ENCODE data around the gene GZMM. TPM values are rescaled to one million over a fixed set of nuclear protein-coding genes. Genes with fewer than 3 reads are reported as not detected.

Gene GZMM
- total RNA-seq, 2 donors from 2014 or later, result 0.51 TPM; not detected in 1

DNA sequence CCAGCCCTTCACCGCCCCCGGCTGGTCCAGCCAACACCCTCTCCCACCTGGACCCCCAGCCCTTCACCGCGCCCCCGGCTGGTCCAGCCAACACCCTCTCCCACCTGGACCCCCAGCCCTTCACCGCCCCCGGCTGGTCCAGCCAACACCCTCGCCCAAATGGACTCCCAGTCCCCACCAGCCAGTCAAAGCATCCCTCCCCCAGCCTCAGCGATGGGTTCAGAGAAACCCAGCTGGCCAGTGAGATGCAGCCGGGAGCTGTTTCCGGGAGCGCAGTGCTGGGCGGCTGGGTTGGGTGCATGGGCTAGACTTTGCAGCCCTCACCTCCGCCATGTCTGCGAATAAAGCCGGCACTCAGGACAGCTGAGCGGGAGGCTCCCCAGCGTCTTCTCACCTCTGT is 18.8 kb upstream of the GZMM start:
- Histone ChIP-seq H3K4me1 (ENCODE audit: control insufficient read depth, insufficient read depth, low read length) (no peaks in the 10 kb centered on the region), H3K9ac (ENCODE audit: extremely low read depth, low read length, poor library complexity, severe bottlenecking) (no peak overlapping the region), H3K4me3 (ENCODE audit: low read length) (no peak overlapping the region), H3K27me3 (ENCODE audit: control insufficient read depth, insufficient read depth, low read length, poor library complexity, severe bottlenecking) (no peaks in the 10 kb centered on the region), H3K27ac (ENCODE audit: low read depth, low read length) (no peak overlapping the region), H3K36me3 (ENCODE audit: control insufficient read depth, insufficient read depth, low read length) (no peaks in the 10 kb centered on the region), H3K9me3 (ENCODE audit: control insufficient read depth, low read length) (no peaks in the 10 kb centered on the region)
- Mint-ChIP-seq H3K4me1 (no peaks in the 10 kb centered on the region), H3K27ac (no peak overlapping the region), H3K9me3 (no peaks in the 10 kb centered on the region), H3K27me3 (ENCODE audit: insufficient read depth) (peaks cover 33% of the 10 kb centered on the region), H3K4me3 (no peak overlapping the region), H3K36me3 (ENCODE audit: low read depth) (peaks cover 1% of the 10 kb centered on the region)
- WGBS, 2 experiments (ENCODE audit: insufficient coverage in 1 of 2, insufficient read length in 1 of 2), result 67 to 80% methylated on average over 10 to 13 of the region's 18 CpGs
- TF ChIP-seq, protein P1, sequence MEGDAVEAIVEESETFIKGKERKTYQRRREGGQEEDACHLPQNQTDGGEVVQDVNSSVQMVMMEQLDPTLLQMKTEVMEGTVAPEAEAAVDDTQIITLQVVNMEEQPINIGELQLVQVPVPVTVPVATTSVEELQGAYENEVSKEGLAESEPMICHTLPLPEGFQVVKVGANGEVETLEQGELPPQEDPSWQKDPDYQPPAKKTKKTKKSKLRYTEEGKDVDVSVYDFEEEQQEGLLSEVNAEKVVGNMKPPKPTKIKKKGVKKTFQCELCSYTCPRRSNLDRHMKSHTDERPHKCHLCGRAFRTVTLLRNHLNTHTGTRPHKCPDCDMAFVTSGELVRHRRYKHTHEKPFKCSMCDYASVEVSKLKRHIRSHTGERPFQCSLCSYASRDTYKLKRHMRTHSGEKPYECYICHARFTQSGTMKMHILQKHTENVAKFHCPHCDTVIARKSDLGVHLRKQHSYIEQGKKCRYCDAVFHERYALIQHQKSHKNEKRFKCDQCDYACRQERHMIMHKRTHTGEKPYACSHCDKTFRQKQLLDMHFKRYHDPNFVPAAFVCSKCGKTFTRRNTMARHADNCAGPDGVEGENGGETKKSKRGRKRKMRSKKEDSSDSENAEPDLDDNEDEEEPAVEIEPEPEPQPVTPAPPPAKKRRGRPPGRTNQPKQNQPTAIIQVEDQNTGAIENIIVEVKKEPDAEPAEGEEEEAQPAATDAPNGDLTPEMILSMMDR (conservative IDR thresholded peaks at IDR 0.05), result no peak
- no peak for DNase-seq

DNA sequence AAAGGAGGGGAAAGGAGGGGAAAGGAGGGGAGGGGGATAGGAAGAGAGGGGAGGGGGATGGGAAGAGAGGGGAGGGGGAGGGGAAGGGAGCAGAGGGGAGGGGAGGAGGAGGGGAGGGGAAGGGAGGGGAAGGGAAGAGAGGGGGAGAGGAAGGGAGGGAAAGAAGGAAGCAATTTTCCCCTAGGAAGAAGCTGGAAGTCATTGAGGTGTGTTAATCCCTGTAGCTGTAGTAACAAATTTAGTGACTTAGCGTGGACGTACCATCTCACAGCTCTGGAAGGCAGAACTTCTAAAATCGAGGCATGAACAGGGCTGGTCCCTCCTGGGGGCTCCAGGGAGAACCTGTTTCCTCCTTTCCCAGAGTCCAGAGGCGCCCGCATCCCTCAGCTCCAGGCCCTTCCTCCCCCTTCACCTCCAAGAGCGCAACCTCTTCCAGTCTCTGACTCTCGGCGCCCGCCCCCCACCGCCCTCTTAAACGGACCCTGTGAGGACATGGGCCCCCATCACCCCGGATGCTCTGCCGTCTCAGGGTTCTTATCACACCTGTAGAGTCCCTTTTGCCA is 17.9 kb upstream of the GZMM start:
- TF ChIP-seq, protein P1 (conservative IDR thresholded peaks at IDR 0.05), result no peak
- Mint-ChIP-seq H3K27ac (no peak overlapping the region), H3K36me3 (ENCODE audit: low read depth) (no peaks in the 10 kb centered on the region), H3K4me3 (no peak overlapping the region), H3K4me1 (no peaks in the 10 kb centered on the region), H3K9me3 (no peaks in the 10 kb centered on the region), H3K27me3 (ENCODE audit: insufficient read depth) (peaks cover 26% of the 10 kb centered on the region)
- 69 to 80% methylated on average over 6 to 13 of the region's 13 CpGs for WGBS, 2 experiments (ENCODE audit: insufficient coverage in 1 of 2, insufficient read length in 1 of 2)
- H3K4me1 ChIP-seq (ENCODE audit: control insufficient read depth, insufficient read depth, low read length), result no peaks in the 10 kb centered on the region
- no peaks in the 10 kb centered on the region for H3K36me3 ChIP-seq (ENCODE audit: control insufficient read depth, insufficient read depth, low read length)
- H3K9ac ChIP-seq (ENCODE audit: extremely low read depth, low read length, poor library complexity, severe bottlenecking), result no peak overlapping the region
- no peak for DNase-seq
- H3K9me3 ChIP-seq (ENCODE audit: control insufficient read depth, low read length), result no peaks in the 10 kb centered on the region
- H3K27me3 ChIP-seq (ENCODE audit: control insufficient read depth, insufficient read depth, low read length, poor library complexity, severe bottlenecking), result no peaks in the 10 kb centered on the region
- H3K4me3 ChIP-seq (ENCODE audit: low read length), result no peak overlapping the region
- no peak overlapping the region for H3K27ac ChIP-seq (ENCODE audit: low read depth, low read length)

DNA sequence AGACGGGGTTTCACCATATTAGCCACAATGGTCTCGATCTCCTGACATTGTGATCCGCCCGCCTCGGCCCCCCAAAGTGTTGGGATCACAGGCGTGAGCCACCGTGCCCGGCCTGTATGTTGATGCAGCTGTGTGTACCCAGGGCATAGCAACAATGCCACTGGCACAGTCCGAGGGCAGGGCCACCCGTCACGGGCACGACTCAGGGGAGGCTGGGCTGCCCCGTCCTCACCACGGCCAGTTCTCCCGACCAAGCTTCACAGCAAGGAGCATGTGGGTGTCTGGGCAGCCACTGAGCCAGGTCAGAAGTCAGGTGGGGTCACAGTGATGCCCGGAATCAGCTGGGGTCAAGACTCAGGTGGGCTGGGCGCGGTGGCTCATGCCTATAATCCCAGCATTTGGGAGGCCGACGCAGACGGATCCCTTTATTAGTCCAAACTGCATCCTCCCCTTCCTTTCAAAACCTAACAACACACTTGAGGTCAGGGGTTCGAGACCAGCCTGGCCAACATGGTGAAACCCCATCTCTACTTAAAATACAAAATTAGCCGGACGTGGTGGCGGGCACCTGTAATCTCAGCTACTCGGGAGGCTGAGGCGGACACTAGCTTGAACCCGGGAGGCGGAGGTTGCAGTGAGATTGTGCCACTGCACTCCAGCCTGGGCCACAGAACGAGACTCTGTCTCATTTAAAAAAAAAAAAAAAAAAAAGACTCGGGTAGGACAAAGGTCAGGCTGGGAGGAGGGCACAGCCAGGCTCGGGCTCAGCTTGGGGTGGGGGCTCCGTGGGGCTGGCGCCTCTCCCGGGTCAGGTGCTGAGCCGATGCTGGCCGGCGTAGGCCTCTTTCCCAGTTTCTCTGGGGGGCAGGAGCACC is 13.5 kb upstream of the GZMM start:
- Histone ChIP-seq H3K27ac (ENCODE audit: low read depth, low read length) (peak overlapping the region; percentile 84), H3K9me3 (ENCODE audit: control insufficient read depth, low read length) (no peaks in the 10 kb centered on the region), H3K27me3 (ENCODE audit: control insufficient read depth, insufficient read depth, low read length, poor library complexity, severe bottlenecking) (no peaks in the 10 kb centered on the region), H3K36me3 (ENCODE audit: control insufficient read depth, insufficient read depth, low read length) (peaks cover 7% of the 10 kb centered on the region), H3K4me3 (ENCODE audit: low read length) (peak overlapping the region; percentile 76), H3K9ac (ENCODE audit: extremely low read depth, low read length, poor library complexity, severe bottlenecking) (no peak overlapping the region), H3K4me1 (ENCODE audit: control insufficient read depth, insufficient read depth, low read length) (peaks cover 6% of the 10 kb centered on the region)
- Mint-ChIP-seq H3K9me3 (no peaks in the 10 kb centered on the region), H3K4me3 (peak overlapping the region; percentile 70), H3K27me3 (ENCODE audit: insufficient read depth) (peaks cover 6% of the 10 kb centered on the region), H3K27ac (no peak overlapping the region), H3K36me3 (ENCODE audit: low read depth) (peaks cover 2% of the 10 kb centered on the region), H3K4me1 (peaks cover 2% of the 10 kb centered on the region)
- DNase-seq, result no peak
- WGBS, 2 experiments (ENCODE audit: insufficient coverage in 1 of 2, insufficient read length in 1 of 2), result 75 to 91% methylated on average over 22 to 38 of the region's 38 CpGs
- TF ChIP-seq, protein P1 (conservative IDR thresholded peaks at IDR 0.05), result no peak
